Measurements from ENCODE around the gene SLFN14. TPM values are rescaled to one million over a fixed set of nuclear protein-coding genes. Genes with fewer than 3 reads are reported as not detected.
"Not testable (repeated sequence)": the region's sequence is repeated elsewhere in the genome, so short reads cannot be mapped to it uniquely, and the experiment has no call there.

Gene SLFN14
- total RNA-seq (2014; rRNA removed): not detected in 2 replicates
- not detected for polyA plus RNA-seq (2012)

- DNase-seq (ENCODE audit: low read depth): no peak
Observed at GRCh38 chr17:35560703-35561102, at the start of gene SLFN14. TSS of gene SLFN14 (minus strand) at chr17:35560819. CDS start at chr17:35558062, 2,757 bp downstream.

GRCh38 chr17:35609831-35610230 lies 49.2 kb upstream of the SLFN14 start:
- DNase-seq (ENCODE audit: low read depth): no peak

GRCh38 chr17:35607239-35607847 lies 46.7 kb upstream of the SLFN14 start:
- no peak for DNase-seq (ENCODE audit: low read depth)

- no peak for DNase-seq (ENCODE audit: low read depth)
Observed at GRCh38 chr17:35605678-35606077, 45.1 kb upstream of the SLFN14 start.

- no peak for DNase-seq (ENCODE audit: low read depth)
Observed at GRCh38 chr17:35603674-35604073, 43.1 kb upstream of the SLFN14 start.

- no peak for DNase-seq (ENCODE audit: low read depth)
Observed at GRCh38 chr17:35597604-35598003, 37.0 kb upstream of the SLFN14 start.

GRCh38 chr17:35596530-35597233 lies 36.1 kb upstream of the SLFN14 start:
- no peak for DNase-seq (ENCODE audit: low read depth)

GRCh38 chr17:35596072-35596471 lies 35.5 kb upstream of the SLFN14 start:
- no peak for DNase-seq (ENCODE audit: low read depth)

GRCh38 chr17:35588196-35588920 lies 27.7 kb upstream of the SLFN14 start:
- peak; percentile 66 for DNase-seq (ENCODE audit: low read depth)

GRCh38 chr17:35587074-35587961 lies 26.7 kb upstream of the SLFN14 start, which contains the start of gene AP2B1:
TSS of gene AP2B1 (plus strand) at chr17:35587322. CDS start at chr17:35594031, 6,709 bp downstream.
- DNase-seq (ENCODE audit: low read depth): peak; percentile 94

GRCh38 chr17:35586569-35587073 lies 26.0 kb upstream of the SLFN14 start:
- DNase-seq (ENCODE audit: low read depth): no peak

- DNase-seq (ENCODE audit: low read depth): no peak
Observed at GRCh38 chr17:35584061-35584460, 23.4 kb upstream of the SLFN14 start.

GRCh38 chr17:35578929-35579432 lies 18.4 kb upstream of the SLFN14 start:
- DNase-seq (ENCODE audit: low read depth): no peak

- DNase-seq (ENCODE audit: low read depth): peak; percentile 92
Observed at GRCh38 chr17:35578197-35578928, 17.7 kb upstream of the SLFN14 start, which contains the start of gene PEX12. TSS of gene PEX12 (minus strand) at chr17:35578571. CDS start at chr17:35578021, 550 bp downstream.

- peak; percentile 23 for DNase-seq (ENCODE audit: low read depth)
Observed at GRCh38 chr17:35577830-35578196, 17.2 kb upstream of the SLFN14 start.

GRCh38 chr17:35575759-35576158 lies 15.1 kb upstream of the SLFN14 start:
- DNase-seq (ENCODE audit: low read depth): no peak

- no peak for DNase-seq (ENCODE audit: low read depth)
Observed at GRCh38 chr17:35569405-35569804, 8.8 kb upstream of the SLFN14 start.

GRCh38 chr17:35568561-35568960 lies 7.9 kb upstream of the SLFN14 start:
- peak; percentile 64 for DNase-seq (ENCODE audit: low read depth)

- DNase-seq (ENCODE audit: low read depth): no peak
Observed at GRCh38 chr17:35566968-35567367, 6.3 kb upstream of the SLFN14 start.

- DNase-seq (ENCODE audit: low read depth): not testable (repeated sequence)
Observed at GRCh38 chr17:35563181-35563580, 2.6 kb upstream of the SLFN14 start.

Measured in LHCN-M2 (cell line).